Adipocyte (in vitro differentiated cells): Measurements from ENCODE around the gene CENATAC.

Experiments
- DNase-seq: peaks from one replicate; pipeline ENCODE4 v3.0.0-alpha.2; 2015; ENCODE audit warnings: low read depth
- H3K27me3 ChIP-seq: replicated peaks from 2 replicates; pipeline ENCODE4 v1.7.0; 2013; ENCODE audit warnings: mild to moderate bottlenecking, low read length, moderate library complexity; ENCODE audit not compliant: control insufficient read depth, insufficient read depth
- H3K36me3 ChIP-seq: 2 replicates; pipeline ENCODE4 v1.7.0; 2013; ENCODE audit warnings: low read length, mild to moderate bottlenecking, moderate library complexity; ENCODE audit not compliant: control insufficient read depth, insufficient read depth, severe bottlenecking
- H3K4me1 ChIP-seq: 2 replicates; pipeline ENCODE4 v1.7.0; 2013; ENCODE audit warnings: mild to moderate bottlenecking, low read length, moderate library complexity; ENCODE audit not compliant: control insufficient read depth, insufficient read depth
- H3K4me3 ChIP-seq: 2 replicates; pipeline ENCODE4 v1.7.0; 2013; ENCODE audit warnings: mild to moderate bottlenecking, low read length, moderate library complexity
- H3K9ac ChIP-seq: 2 replicates; pipeline ENCODE4 v1.7.0; 2013; ENCODE audit warnings: mild to moderate bottlenecking, low read length, moderate library complexity
- H3K9me3 ChIP-seq: 2 replicates; pipeline ENCODE4 v1.7.0; 2013; ENCODE audit warnings: mild to moderate bottlenecking, low read length, moderate library complexity; ENCODE audit not compliant: control insufficient read depth

The CENATAC gene

GRCh38 chr11:119019996-119020395, 22.1 kb downstream of the CENATAC start:
- no peaks in the 10 kb centered on the region for H3K27me3 ChIP-seq
- peak overlapping the region; percentile 96 for H3K9ac ChIP-seq
- H3K36me3 ChIP-seq, result peaks cover 45% of the 10 kb centered on the region
- H3K4me1 ChIP-seq, result peaks cover 46% of the 10 kb centered on the region
- H3K4me3 ChIP-seq, result peak overlapping the region; percentile 92
- no peak for DNase-seq
- H3K9me3 ChIP-seq, result no peaks in the 10 kb centered on the region

GRCh38 chr11:119021631-119022030, 23.7 kb downstream of the CENATAC start:
- Histone ChIP-seq H3K36me3 (peaks cover 32% of the 10 kb centered on the region), H3K9ac (no peak overlapping the region), H3K27me3 (no peaks in the 10 kb centered on the region), H3K9me3 (no peaks in the 10 kb centered on the region), H3K4me3 (no peak overlapping the region), H3K4me1 (peaks cover 46% of the 10 kb centered on the region)
- no peak for DNase-seq

- Histone ChIP-seq H3K9ac (no peak overlapping the region), H3K27me3 (no peaks in the 10 kb centered on the region), H3K9me3 (no peaks in the 10 kb centered on the region), H3K4me3 (no peak overlapping the region), H3K4me1 (peaks cover 41% of the 10 kb centered on the region), H3K36me3 (peaks cover 28% of the 10 kb centered on the region)
- DNase-seq, result no peak
Observed at GRCh38 chr11:119023741-119024140, 25.8 kb downstream of the CENATAC start.

GRCh38 chr11:119024430-119025098, 26.6 kb downstream of the CENATAC start:
- Histone ChIP-seq H3K9ac (peak overlapping the region; percentile 10), H3K4me1 (peaks cover 48% of the 10 kb centered on the region), H3K36me3 (peaks cover 28% of the 10 kb centered on the region)

GRCh38 chr11:119025099-119025473, 27.1 kb downstream of the CENATAC start:
- DNase-seq, result no peak
- Histone ChIP-seq H3K9ac (no peak overlapping the region), H3K36me3 (peaks cover 28% of the 10 kb centered on the region), H3K4me3 (no peak overlapping the region), H3K9me3 (no peaks in the 10 kb centered on the region), H3K27me3 (no peaks in the 10 kb centered on the region), H3K4me1 (peaks cover 49% of the 10 kb centered on the region)

More at GRCh38 chr11:119024430-119025098, 26.6 kb downstream of the CENATAC start:
- H3K27me3 ChIP-seq, result no peaks in the 10 kb centered on the region
- H3K9me3 ChIP-seq, result no peaks in the 10 kb centered on the region
- H3K4me3 ChIP-seq, result no peak overlapping the region
- no peak for DNase-seq

- peaks cover 28% of the 10 kb centered on the region for H3K36me3 ChIP-seq
- peaks cover 48% of the 10 kb centered on the region for H3K4me1 ChIP-seq
- DNase-seq, result no peak
Observed at GRCh38 chr11:119025541-119025940, 27.6 kb downstream of the CENATAC start.

GRCh38 chr11:119025978-119026766, 28.2 kb downstream of the CENATAC start:
- no peaks in the 10 kb centered on the region for H3K27me3 ChIP-seq
- no peak for DNase-seq
- peaks cover 45% of the 10 kb centered on the region for H3K4me1 ChIP-seq
- H3K9ac ChIP-seq, result no peak overlapping the region
- H3K36me3 ChIP-seq, result peaks cover 28% of the 10 kb centered on the region
- no peaks in the 10 kb centered on the region for H3K9me3 ChIP-seq
- no peak overlapping the region for H3K4me3 ChIP-seq

More at GRCh38 chr11:119025541-119025940, 27.6 kb downstream of the CENATAC start:
- Histone ChIP-seq H3K4me3 (no peak overlapping the region), H3K27me3 (no peaks in the 10 kb centered on the region), H3K9ac (no peak overlapping the region), H3K9me3 (no peaks in the 10 kb centered on the region)

- no peak for DNase-seq
- Histone ChIP-seq H3K9me3 (no peaks in the 10 kb centered on the region), H3K36me3 (peaks cover 28% of the 10 kb centered on the region), H3K27me3 (no peaks in the 10 kb centered on the region), H3K9ac (no peak overlapping the region), H3K4me3 (no peak overlapping the region), H3K4me1 (peaks cover 41% of the 10 kb centered on the region)
Observed at GRCh38 chr11:119026970-119027369, 29.0 kb downstream of the CENATAC start.

GRCh38 chr11:119027561-119028345, 29.8 kb downstream of the CENATAC start:
- H3K4me1 ChIP-seq, result peaks cover 41% of the 10 kb centered on the region
- DNase-seq, result no peak
- peaks cover 21% of the 10 kb centered on the region for H3K36me3 ChIP-seq
- H3K27me3 ChIP-seq, result no peaks in the 10 kb centered on the region
- no peaks in the 10 kb centered on the region for H3K9me3 ChIP-seq
- no peak overlapping the region for H3K9ac ChIP-seq
- no peak overlapping the region for H3K4me3 ChIP-seq

GRCh38 chr11:119028346-119029068, 30.6 kb downstream of the CENATAC start:
- H3K4me3 ChIP-seq, result no peak overlapping the region
- H3K9ac ChIP-seq, result no peak overlapping the region
- peaks cover 15% of the 10 kb centered on the region for H3K36me3 ChIP-seq
- no peaks in the 10 kb centered on the region for H3K27me3 ChIP-seq
- H3K4me1 ChIP-seq, result peaks cover 36% of the 10 kb centered on the region
- H3K9me3 ChIP-seq, result no peaks in the 10 kb centered on the region
- DNase-seq, result no peak

- H3K4me3 ChIP-seq, result no peak overlapping the region
- DNase-seq, result no peak
Observed at GRCh38 chr11:119029069-119029339, 31.1 kb downstream of the CENATAC start.

More at GRCh38 chr11:119029069-119029339, 31.1 kb downstream of the CENATAC start:
- Histone ChIP-seq H3K9me3 (no peaks in the 10 kb centered on the region), H3K9ac (peak overlapping the region; percentile 83), H3K4me1 (peaks cover 32% of the 10 kb centered on the region), H3K27me3 (no peaks in the 10 kb centered on the region), H3K36me3 (peaks cover 10% of the 10 kb centered on the region)
